K562 (cell line): ENCODE data around the gene LTN1. TPM values are rescaled to one million over a fixed set of nuclear protein-coding genes. Genes with fewer than 3 reads are reported as not detected.

ENCODE experiments used
- ATAC-seq: fragments of 200-7000 bp; cut with Tn5 transposase; 3 replicates; pipeline ENCODE4 v1.9.1; 2020; ENCODE audit warnings: moderate library complexity
- BruUV-seq: library from RNA; stranded (reverse); fragments of 400-500 nt; replicated peaks from 2 replicates; lab custom pipeline; 2021; lab: Mats Ljungman, UMichigan
- CTCF ChIA-PET: fragments of 300-600 bp; formaldehyde crosslinking; extraction: SDS; loops from one replicate; lab custom pipeline; 2021; ENCODE audit warnings: low intra/inter-chr PET ratio; lab: Yijun Ruan, JAX
- POLR2A ChIA-PET: fragments of 300-600, 350-650 bp; sonication (Branson Sonifier 250); formaldehyde crosslinking; extraction: SDS; loops from one replicate; lab custom pipeline; 2021; ENCODE audit warnings: antibody characterized with exemption, inconsistent platforms; lab: Yijun Ruan, JAX
- DNase-seq, 4 experiments: peaks; one replicate each; pipeline versions ENCODE4 v3.0.0 to v3.0.0-alpha.2; 2011 to 2018; ENCODE audit warnings: low spot score in 3 of 4, mixed read lengths in 3 of 4; ENCODE audit errors: extremely low read depth in 1 of 4
- FAIRE-seq: peaks from 2 replicates; lab custom pipeline; 2011; peaks lifted over from hg19 to GRCh38; lab: Jason Lieb, UNC
- H2AFZ ChIP-seq: 2 replicates; pipeline ENCODE4 v1.6.0; 2011; ENCODE audit warnings: low read depth, low read length, control low read depth, inconsistent platforms
- H3K27ac ChIP-seq: fragments of 200-600 bp; 3 replicates; pipeline ENCODE4 v1.8.0; 2011; ENCODE audit warnings: low read depth, mild to moderate bottlenecking, control low read depth, inconsistent platforms, low read length, moderate library complexity, mixed read lengths; ENCODE audit errors: extremely low read depth
- H3K27me3 ChIP-seq, 2 experiments: fragments of 300-600 bp in 1 of 2; 2 replicates in 1 of 2; 3 replicates in 1 of 2; pipeline versions ENCODE4 v1.6.0 to v1.8.0; 2011; ENCODE audit warnings: inconsistent platforms in 2 of 2, low read length in 2 of 2, mild to moderate bottlenecking in 1 of 2, mixed read lengths in 1 of 2, moderate library complexity in 1 of 2; ENCODE audit not compliant: control insufficient read depth in 2 of 2, insufficient read depth in 2 of 2
- H3K36me3 ChIP-seq: fragments of 300-600 bp; 3 replicates; pipeline ENCODE4 v1.8.0; 2011; ENCODE audit warnings: mild to moderate bottlenecking, low read length, inconsistent platforms; ENCODE audit not compliant: control insufficient read depth, insufficient read depth
- H3K4me1 ChIP-seq, 2 experiments: fragments of 200-600 bp in 1 of 2; replicated peaks in 1 of 2; 2 replicates in 1 of 2; 3 replicates in 1 of 2; pipeline versions ENCODE4 v1.5.1 to v1.8.0; 2011; ENCODE audit warnings: inconsistent platforms in 2 of 2, low read length in 2 of 2, mild to moderate bottlenecking in 1 of 2, mixed read lengths in 1 of 2, moderate library complexity in 1 of 2; ENCODE audit not compliant: control insufficient read depth in 2 of 2, insufficient read depth in 2 of 2
- H3K4me2 ChIP-seq: 2 replicates; pipeline ENCODE4 v1.6.1; 2011; ENCODE audit warnings: low read length, control low read depth, inconsistent platforms, mixed read lengths; ENCODE audit not compliant: insufficient read depth
- H3K4me3 ChIP-seq: fragments of 200-600 bp; sonication (generic), shearing (Covaris generic); 2 replicates; pipeline ENCODE4 v1.5.1; 2016; ENCODE audit warnings: control low read depth, inconsistent platforms
- H3K79me2 ChIP-seq: fragments of 200-600 bp; 3 replicates; pipeline ENCODE4 v1.8.0; 2011; ENCODE audit warnings: low read length, inconsistent platforms; ENCODE audit not compliant: control insufficient read depth, insufficient read depth
- H3K9ac ChIP-seq, 2 experiments: 2 replicates each; pipeline versions ENCODE4 v1.6.0 to v1.6.1; 2011; ENCODE audit warnings: low read depth in 2 of 2, low read length in 2 of 2, control low read depth in 1 of 2, inconsistent platforms in 1 of 2, mild to moderate bottlenecking in 1 of 2, mixed read lengths in 1 of 2; ENCODE audit not compliant: insufficient read depth in 1 of 2
- H3K9me1 ChIP-seq: one replicate; pipeline ENCODE4 v1.6.0; 2011; ENCODE audit warnings: inconsistent platforms, mild to moderate bottlenecking, low read length, moderate library complexity; ENCODE audit not compliant: control insufficient read depth, insufficient read depth
- H3K9me3 ChIP-seq: replicated peaks from 2 replicates; pipeline ENCODE4 v1.5.1; 2011; ENCODE audit warnings: low read depth, low read length, inconsistent platforms; ENCODE audit not compliant: control insufficient read depth, insufficient read depth
- H4K20me1 ChIP-seq: replicated peaks from 2 replicates; pipeline ENCODE4 v1.6.1; 2011; ENCODE audit warnings: low read length, inconsistent platforms, mixed read lengths; ENCODE audit not compliant: control insufficient read depth, insufficient read depth
- CEBPB ChIP-seq: fragments of 450-650 bp; IDR thresholded peaks from 2 replicates; pipeline ENCODE4 v1.6.1; 2016; ENCODE audit warnings: missing genetic modification characterization, missing compliant biosample characterization
- CEBPG ChIP-seq, 3 experiments: fragments of 200-800 bp in 1 of 3; sonication (Bioruptor generic) in 1 of 3; sonication (generic) in 1 of 3; formaldehyde crosslinking in 1 of 3; IDR thresholded peaks in 2 of 3; conservative IDR thresholded peaks in 1 of 3; 2 replicates each; pipeline versions ENCODE4 v1.6.1 to v1.8.0; 2016 to 2022; ENCODE audit warnings: missing compliant biosample characterization in 2 of 3, missing genetic modification characterization in 2 of 3, mild to moderate bottlenecking in 1 of 3, missing genetic modification reagents in 1 of 3
- CTBP1 ChIP-seq: fragments of 450-650 bp; IDR thresholded peaks from 2 replicates; pipeline ENCODE4 v1.6.1; 2016; ENCODE audit warnings: borderline replicate concordance
- TCF3 ChIP-seq: sonication (generic); formaldehyde crosslinking; IDR thresholded peaks from 2 replicates; pipeline ENCODE4 v1.4.0; 2020; ENCODE audit warnings: mild to moderate bottlenecking, missing genetic modification reagents
- TGIF2 ChIP-seq: sonication (generic); formaldehyde crosslinking; IDR thresholded peaks from 2 replicates; pipeline ENCODE4 v1.8.1; 2022; ENCODE audit warnings: mild to moderate bottlenecking, missing genetic modification reagents, moderate library complexity
- ZNF133 ChIP-seq: fragments of 250-450 bp; sonication (Bioruptor Pico); IDR thresholded peaks from 2 replicates; pipeline ENCODE4 v1.4.0; 2020; ENCODE audit warnings: mild to moderate bottlenecking
- ZNF217 ChIP-seq: sonication (generic); formaldehyde crosslinking; IDR thresholded peaks from 2 replicates; pipeline ENCODE4 v1.8.0; 2022; ENCODE audit warnings: mild to moderate bottlenecking, missing genetic modification reagents
- WGBS: fragments of 100-300 bp; shearing (Covaris generic); methylation state at CpG from one replicate; pipeline ENCODE4 v1.1.6; 2016; ENCODE audit warnings: low coverage, mixed read lengths; ENCODE audit not compliant: insufficient coverage; ENCODE audit errors: missing lambda C conversion rate; 5-methylcytosine and 5-hydroxymethylcytosine counted together
- in situ Hi-C: fragments of 300-500 bp; cut with MboI; formaldehyde crosslinking; loops from 4 replicates; pipeline ENCODE4 v1.15.0; 2018; ENCODE audit warnings: inconsistent platforms, mixed read lengths
- intact Hi-C: fragments of 100-400 bp; cut with micrococcal nuclease; formaldehyde crosslinking; loops from 2 replicates; pipeline ENCODE4 v1.14.2; 2022
- polyA plus RNA-seq, 8 experiments: library from polyadenylated mRNA; depleted of rRNA in 4 of 8; stranded (reverse) in 5 of 8; unstranded in 3 of 8; fragments of >200 nt; fragmentation: Nextera tagmentation in 2 of 8; fragmentation: Illumina TruSeq in 1 of 8; extraction: Ambion mirVana in 2 of 8; extraction: Trizol in 1 of 8; gene quantifications; 2 replicates each; pipeline versions ENCODE4 v1.2.1 to v1.2.3, GENCODE V29; 2011 to 2014; ENCODE audit warnings: inconsistent platforms in 1 of 8, missing spikeins in 1 of 8
- total RNA-seq, 7 experiments: library from RNA; depleted of rRNA in 6 of 7; stranded (reverse); fragments of >200 nt in 6 of 7; fragmentation: Illumina TruSeq in 2 of 7; extraction: Trizol in 2 of 7; gene quantifications; 2 replicates each; pipeline versions ENCODE4 v1.2.1 to v1.2.3, GENCODE V29; 2011 to 2021; ENCODE audit warnings: low replicate concordance in 1 of 7

The LTN1 gene
- total and polyA plus RNA-seq, 9 of the 15 experiments (the other 6 are each of a cell fraction or from before 2014, with no cell fraction given): 15.7 to 49.6 (median 28.7) TPM

- FAIRE-seq: no peak
These were observed 100.2 kb downstream of the LTN1 start for GRCh38 chr21:28892199-28893111.

GRCh38 chr21:28885853-28886177 lies 106.9 kb downstream of the LTN1 start:
- WGBS: 65% methylated on average over 6 of the region's 6 CpGs
- Histone ChIP-seq H3K4me2 (peak overlapping the region; percentile 87; the same call in 1 of the 2 replicates), H3K79me2 (peaks cover 15% of the 10 kb centered on the region), H3K27me3 (peaks cover 0 to 6% of the 10 kb centered on the region in 2 experiments; a peak in 2 of 5 replicates), H3K9ac (peak overlapping the region in 1 of 2 experiments; percentile 85; a peak in 2 of 4 replicates), H3K4me1 (peaks cover 5 to 7% of the 10 kb centered on the region in 2 experiments; a peak in 3 of 5 replicates), H3K9me3 (no peaks in the 10 kb centered on the region), H3K36me3 (peaks cover 20% of the 10 kb centered on the region; the same call in 2 of the 3 replicates), H4K20me1 (no peaks in the 10 kb centered on the region), H3K9me1 (no peaks in the 10 kb centered on the region), H3K4me3 (no peak overlapping the region), H2AFZ (peak overlapping the region; percentile 98), H3K27ac (peak overlapping the region; percentile 95; the same call in 1 of the 3 replicates)
- in situ Hi-C loops: no loop called here
- POLR2A ChIA-PET: interaction anchor here (2.6 kb wide), 1 partner anchor 7 kb away, joined by 15 read pairs; no protein-coding TSS in a partner anchor
- DNase-seq (peak in 2 of 4 experiments; percentile 11 to 12), FAIRE-seq (no peak), ATAC-seq (no peak)
- peak; percentile 63; the same call in 1 of the 2 replicates for TF ChIP-seq CEBPB (tag)
- TF ChIP-seq CEBPG (CRISPR knock-in tag; IDR thresholded peaks at IDR 0.05): no peak
- peak in 1 of 2 experiments; percentile 45; a peak in 1 of 4 replicates for TF ChIP-seq CEBPG (tag; conservative IDR thresholded peaks at IDR 0.05 in 1 of 2, IDR thresholded peaks at IDR 0.05 in 1 of 2)
- TF ChIP-seq CTBP1: no peak
- intact Hi-C loops: loop anchor here (1.0 kb wide), 1 partner anchor 187 kb away; the partner anchor contains the start of gene CCT8
- no TSS peak for BruUV-seq
- CTCF ChIA-PET: interaction anchor here (0.7 kb wide), 1 partner anchor 732 kb away, joined by 3 read pairs; no protein-coding TSS in a partner anchor

More at GRCh38 chr21:28892199-28893111, 100.2 kb downstream of the LTN1 start:
- 2% methylated on average over 6 of the region's 6 CpGs for WGBS
- Histone ChIP-seq H3K79me2 (no peaks in the 10 kb centered on the region), H2AFZ (no peak overlapping the region), H3K27me3 (peaks cover 10 to 24% of the 10 kb centered on the region in 2 experiments), H3K4me1 (no peaks in the 10 kb centered on the region), H3K36me3 (no peaks in the 10 kb centered on the region), H3K9ac (no peak overlapping the region), H3K4me3 (no peak overlapping the region), H3K9me3 (no peaks in the 10 kb centered on the region)
- intact Hi-C loops (no loop called here), in situ Hi-C loops (no loop called here)
- ChIA-PET POLR2A (interaction anchor here (0.7 to 2.5 kb wide), 4 partner anchors 8 to 72 kb away, joined by 3 to 15 read pairs (median 3); a partner anchor contains a TSS), CTCF (no interaction called here)
- no peak for ATAC-seq
- TF ChIP-seq ZNF217: no peak
- TF ChIP-seq TGIF2 (CRISPR knock-in tag): no peak
- TF ChIP-seq ZNF133: no peak
- no peak for TF ChIP-seq TCF3
- TF ChIP-seq, all 486 proteins: peak for 0
- Histone ChIP-seq H4K20me1 (no peaks in the 10 kb centered on the region), H3K4me2 (no peak overlapping the region), H3K27ac (no peak overlapping the region), H3K9me1 (no peaks in the 10 kb centered on the region)
- DNase-seq: no peak
- BruUV-seq: no TSS peak
